ENCODE measurements around the gene RIOK2. TPM values are rescaled to one million over a fixed set of nuclear protein-coding genes. Genes with fewer than 3 reads are reported as not detected.

RIOK2 gene
- total and polyA plus RNA-seq, 4 donors, result 4.1 to 11.8 (median 10.1) TPM

- TF ChIP-seq REST (IDR thresholded peaks at IDR 0.05) (no peak), RAD21 (IDR thresholded peaks at IDR 0.05) (no peak), FOXA2 (IDR thresholded peaks at IDR 0.05) (no peak)
Observed at GRCh38 chr5:97157689-97158088, 25.4 kb downstream of the RIOK2 start (continued).

- H3K4me3 ChIP-seq (ENCODE audit: low read depth in 1 of 3, low read length in 3 of 3), result no peak overlapping the region
- no peaks in the 10 kb centered on the region for H3K36me3 ChIP-seq (ENCODE audit: control insufficient read depth in 4 of 4, insufficient read depth in 3 of 4, low read depth in 1 of 4, low read length in 3 of 4)
- H3K9ac ChIP-seq (ENCODE audit: low read depth in 1 of 2, low read length in 2 of 2), result no peak overlapping the region
- no peak overlapping the region for H3K27ac ChIP-seq (ENCODE audit: low read depth in 1 of 2, low read length in 2 of 2)
- H3K9me3 ChIP-seq (ENCODE audit: control insufficient read depth in 4 of 4, low read length in 3 of 4), result no peaks in the 10 kb centered on the region
- H3K4me1 ChIP-seq (ENCODE audit: control insufficient read depth in 4 of 4, insufficient read depth in 4 of 4, low read length in 3 of 4), result no peaks in the 10 kb centered on the region
- no peaks in the 10 kb centered on the region for H3K27me3 ChIP-seq (ENCODE audit: control insufficient read depth in 4 of 4, insufficient read depth in 4 of 4, low read length in 3 of 4)
- WGBS, result 90% methylated on average over 3 of the region's 3 CpGs
- no peak for DNase-seq (ENCODE audit: low spot score)
- no peak for TF ChIP-seq HNF4A (conservative IDR thresholded peaks at IDR 0.05)
- no peak for TF ChIP-seq YY1 (IDR thresholded peaks at IDR 0.05)
- TF ChIP-seq JUND (IDR thresholded peaks at IDR 0.05), result no peak
- no peak for TF ChIP-seq CTCF (IDR thresholded peaks at IDR 0.05; ENCODE audit: low read depth, low read length, missing input control)
- no peak for TF ChIP-seq EGR1 (IDR thresholded peaks at IDR 0.05; ENCODE audit: low read depth in 2 of 2)
- TF ChIP-seq GABPA (IDR thresholded peaks at IDR 0.05 in 1 of 2, conservative IDR thresholded peaks at IDR 0.05 in 1 of 2), result no peak
Observed at GRCh38 chr5:97151370-97151769, 31.7 kb downstream of the RIOK2 start.

- Histone ChIP-seq H3K9me3 (ENCODE audit: control insufficient read depth in 4 of 4, low read length in 3 of 4) (no peaks in the 10 kb centered on the region), H3K4me1 (ENCODE audit: control insufficient read depth in 4 of 4, insufficient read depth in 4 of 4, low read length in 3 of 4) (no peaks in the 10 kb centered on the region), H3K36me3 (ENCODE audit: control insufficient read depth in 4 of 4, insufficient read depth in 3 of 4, low read depth in 1 of 4, low read length in 3 of 4) (no peaks in the 10 kb centered on the region), H3K4me3 (ENCODE audit: low read depth in 1 of 3, low read length in 3 of 3) (no peak overlapping the region), H3K9ac (ENCODE audit: low read depth in 1 of 2, low read length in 2 of 2) (no peak overlapping the region), H3K27me3 (ENCODE audit: control insufficient read depth in 4 of 4, insufficient read depth in 4 of 4, low read length in 3 of 4) (no peaks in the 10 kb centered on the region), H3K27ac (ENCODE audit: low read depth in 1 of 2, low read length in 2 of 2) (no peak overlapping the region)
- 59% methylated on average over 1 of the region's 1 CpG for WGBS
- no peak for DNase-seq (ENCODE audit: low spot score)
- TF ChIP-seq FOXA1 (IDR thresholded peaks at IDR 0.05) (no peak), NR2F2 (IDR thresholded peaks at IDR 0.05) (no peak), EGR1 (IDR thresholded peaks at IDR 0.05; ENCODE audit: low read depth in 2 of 2) (no peak), RAD21 (IDR thresholded peaks at IDR 0.05) (no peak), CTCF (IDR thresholded peaks at IDR 0.05; ENCODE audit: low read depth, low read length, missing input control) (no peak), HNF4A (conservative IDR thresholded peaks at IDR 0.05) (no peak), FOXA2 (IDR thresholded peaks at IDR 0.05) (no peak), SP1 (IDR thresholded peaks at IDR 0.05) (no peak), RXRA (IDR thresholded peaks at IDR 0.05) (no peak), MAX (IDR thresholded peaks at IDR 0.05) (no peak), ATF3 (IDR thresholded peaks at IDR 0.05) (no peak), YY1 (IDR thresholded peaks at IDR 0.05) (no peak), ZBTB33 (IDR thresholded peaks at IDR 0.05) (no peak), GABPA (IDR thresholded peaks at IDR 0.05 in 1 of 2, conservative IDR thresholded peaks at IDR 0.05 in 1 of 2) (no peak), JUND (IDR thresholded peaks at IDR 0.05) (no peak), REST (IDR thresholded peaks at IDR 0.05) (no peak)
Observed at GRCh38 chr5:97150401-97150800, 32.6 kb downstream of the RIOK2 start.

All from liver (tissue), 9 donors.